Stimulated activated CD8-positive, alpha-beta memory T cell treated with anti-CD3 and anti-CD28 coated beads, Interleukin-2, amount 100 ng/mL, for 48 hours (primary cell): ENCODE data around the gene PHIP.
"Not testable (repeated sequence)": the region's sequence is repeated elsewhere in the genome, so short reads cannot be mapped to it uniquely, and the experiment has no call there.

Experiments
- DNase-seq, 2 donors: peaks; one replicate each; pipeline ENCODE4 v3.0.0-alpha.2; 2020; ENCODE audit warnings: low read depth in 2 of 2

The PHIP gene

GRCh38 chr6:79078075-79078969 lies at the start of gene PHIP:
Gene PHIP (minus strand): TSS chr6:79078254. CDS start chr6:79078068, 186 bp downstream.
- peak; percentile 77 to 82 for DNase-seq

DNA sequence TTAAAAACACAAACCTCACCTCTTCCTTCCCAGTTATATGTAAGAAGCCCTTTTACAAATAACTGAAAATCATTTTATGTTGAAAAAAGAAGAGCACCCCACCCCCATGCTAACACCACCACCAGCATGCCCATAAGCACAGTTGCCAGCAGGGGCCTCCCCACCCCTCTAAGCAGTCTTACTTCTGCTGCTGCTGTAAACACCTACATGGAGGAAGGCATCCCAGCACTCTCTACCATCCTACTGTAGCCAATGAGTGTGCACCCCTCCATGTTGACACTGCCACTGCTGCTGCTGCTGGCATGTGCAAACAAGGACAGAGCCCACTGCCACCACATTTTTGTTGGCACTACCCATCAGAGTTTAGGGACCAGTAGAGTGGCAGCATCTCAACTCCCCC lies 49.6 kb upstream of the PHIP start:
- DNase-seq = no peak

GRCh38 chr6:79119217-79119616 lies 41.2 kb upstream of the PHIP start:
- DNase-seq = no peak

DNA sequence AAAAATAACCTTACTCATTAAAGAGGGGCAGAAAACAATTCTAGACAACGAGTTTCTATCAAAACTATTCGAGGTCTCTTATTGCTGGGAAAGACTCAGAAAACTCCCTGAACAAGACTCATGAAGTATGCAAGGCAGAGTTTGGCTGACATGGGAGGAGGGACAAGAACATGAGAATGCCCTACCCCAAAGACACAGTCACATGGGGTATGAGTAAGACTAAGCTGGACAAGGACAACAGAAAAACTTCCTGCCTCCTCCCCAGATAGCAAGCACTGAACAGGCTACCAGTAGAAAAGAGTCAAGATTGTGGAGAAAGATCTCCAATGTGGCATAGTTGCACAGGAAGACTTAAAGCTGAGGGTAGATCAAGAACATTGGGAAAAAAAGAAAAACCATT lies 39.7 kb upstream of the PHIP start:
- DNase-seq = no peak

- DNase-seq = no peak
Measured at GRCh38 chr6:79115553-79116182, 37.6 kb upstream of the PHIP start.

GRCh38 chr6:79111549-79111948 lies 33.5 kb upstream of the PHIP start:
- no peak for DNase-seq

DNA sequence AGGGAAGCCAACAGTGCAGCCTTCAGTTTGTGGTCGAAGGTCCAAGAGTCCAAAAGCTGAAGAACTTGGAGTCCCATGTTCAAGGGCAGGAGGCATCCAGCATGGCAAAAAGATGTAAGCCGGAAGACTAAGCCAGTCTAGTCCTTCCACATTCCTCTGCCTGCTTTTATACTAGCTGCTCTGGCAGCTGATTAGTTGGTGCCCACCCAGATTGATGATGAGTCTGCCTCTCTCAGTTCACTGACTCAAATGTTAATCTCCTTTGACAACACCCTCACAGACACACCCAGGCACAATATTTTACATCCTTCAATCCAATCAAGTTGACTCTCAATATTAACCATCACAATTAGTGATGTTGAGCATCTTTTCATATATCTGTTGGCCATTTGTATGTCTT lies 23.1 kb upstream of the PHIP start:
- no peak for DNase-seq

DNA sequence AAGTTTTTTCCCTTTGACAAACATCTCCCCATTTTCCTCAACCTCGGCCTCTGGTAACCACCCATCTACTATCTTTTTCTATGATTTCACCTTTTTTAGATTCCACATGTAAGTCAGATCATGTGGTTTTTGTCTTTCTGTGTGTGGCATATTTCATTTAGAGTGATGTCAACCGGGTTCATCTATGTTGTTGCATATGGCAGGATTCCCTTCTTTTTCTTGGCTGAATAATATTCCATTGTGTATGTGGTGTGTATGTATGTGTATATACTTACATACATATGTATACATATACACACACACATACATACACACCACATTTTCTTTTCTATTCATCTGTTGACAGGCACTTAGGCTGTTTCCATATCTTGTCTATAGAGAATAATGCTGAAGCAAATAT lies 22.2 kb upstream of the PHIP start:
- DNase-seq = no peak

GRCh38 chr6:79094938-79095337 lies 16.9 kb upstream of the PHIP start:
- no peak for DNase-seq

GRCh38 chr6:79091801-79092200 lies 13.7 kb upstream of the PHIP start:
- not testable (repeated sequence) for DNase-seq

DNA sequence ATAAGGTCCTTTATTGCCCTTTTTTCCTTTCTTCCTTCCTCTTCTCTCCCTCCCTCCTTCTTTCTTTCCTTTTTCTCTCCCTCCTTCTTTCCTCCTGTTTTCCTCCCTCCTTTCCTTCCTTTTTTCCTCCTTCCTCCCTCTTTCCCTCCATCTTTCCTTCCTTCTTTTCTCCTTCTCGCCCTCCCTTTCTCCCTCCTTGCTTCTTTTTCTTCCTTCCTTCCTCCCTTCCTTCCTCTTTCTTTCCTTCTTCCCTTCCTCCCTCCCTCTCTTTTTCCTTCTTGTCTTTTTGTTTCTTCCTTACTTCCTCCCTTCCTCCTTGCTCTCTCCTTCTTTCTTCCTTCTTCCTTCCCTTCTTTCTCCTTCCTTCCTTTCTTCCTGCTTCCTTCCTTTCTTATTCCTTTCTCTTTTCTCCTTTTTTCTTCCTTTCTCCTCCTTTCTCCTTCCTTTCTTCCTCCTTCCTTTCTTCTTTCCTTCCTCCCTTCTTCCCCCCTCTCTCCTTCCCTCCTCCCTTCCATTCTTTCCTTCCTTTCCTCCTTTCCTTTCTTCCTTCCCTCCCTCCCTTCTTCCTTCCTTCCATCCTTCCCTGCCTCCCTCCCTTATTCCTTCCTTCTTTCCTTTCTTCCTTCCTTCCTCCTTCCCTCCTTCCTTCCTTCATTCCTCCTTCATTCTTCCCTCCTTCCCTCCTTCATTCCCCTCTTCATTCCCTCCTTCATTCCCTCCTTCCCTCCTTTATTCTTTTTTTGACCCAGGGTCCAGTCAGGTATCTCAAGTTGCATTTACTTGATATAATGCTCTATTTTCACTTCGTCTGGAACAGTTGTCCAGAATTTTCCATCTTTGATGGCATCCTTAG lies 11.7 kb upstream of the PHIP start:
- no peak for DNase-seq

- DNase-seq = no peak
Measured at GRCh38 chr6:79084693-79085092, 6.6 kb upstream of the PHIP start.

DNA sequence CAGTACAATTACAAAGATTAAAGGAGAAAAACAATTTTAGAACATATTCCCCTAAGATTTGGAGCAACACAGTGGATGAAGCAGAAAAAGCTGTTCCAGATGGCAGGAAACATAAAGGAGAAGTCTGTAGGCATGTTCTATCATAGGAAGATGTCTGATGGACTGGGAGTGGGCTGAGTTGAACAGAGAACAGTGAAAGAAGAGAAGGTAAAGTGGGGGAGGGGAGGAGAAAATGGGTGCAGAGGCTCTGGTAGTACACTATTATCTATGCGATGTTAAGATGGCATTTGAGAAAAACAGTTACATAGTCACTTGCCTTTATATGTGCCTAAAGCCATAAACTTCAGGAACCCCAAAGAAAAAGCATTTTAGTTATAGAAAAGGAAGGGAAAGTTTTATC lies 4.2 kb upstream of the PHIP start:
- DNase-seq = no peak

DNA sequence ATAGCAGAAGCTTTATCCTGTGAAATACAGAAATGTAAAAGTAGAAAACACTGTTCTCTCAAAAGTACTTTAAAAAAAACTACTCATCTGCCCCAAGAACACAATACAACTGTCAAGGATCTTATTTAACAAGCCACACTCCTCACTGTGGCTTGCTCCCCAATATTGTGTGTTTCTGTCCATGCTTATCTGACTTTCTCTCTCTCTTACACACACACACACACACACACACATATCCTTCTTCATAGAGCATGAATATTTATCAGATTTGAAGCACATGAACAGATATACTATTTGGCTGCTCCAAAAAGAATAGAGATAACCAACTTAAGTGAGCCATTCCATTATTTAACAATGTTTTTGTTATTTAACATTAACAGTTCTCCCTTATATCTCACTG lies 3.6 kb upstream of the PHIP start:
- DNase-seq = no peak

DNA sequence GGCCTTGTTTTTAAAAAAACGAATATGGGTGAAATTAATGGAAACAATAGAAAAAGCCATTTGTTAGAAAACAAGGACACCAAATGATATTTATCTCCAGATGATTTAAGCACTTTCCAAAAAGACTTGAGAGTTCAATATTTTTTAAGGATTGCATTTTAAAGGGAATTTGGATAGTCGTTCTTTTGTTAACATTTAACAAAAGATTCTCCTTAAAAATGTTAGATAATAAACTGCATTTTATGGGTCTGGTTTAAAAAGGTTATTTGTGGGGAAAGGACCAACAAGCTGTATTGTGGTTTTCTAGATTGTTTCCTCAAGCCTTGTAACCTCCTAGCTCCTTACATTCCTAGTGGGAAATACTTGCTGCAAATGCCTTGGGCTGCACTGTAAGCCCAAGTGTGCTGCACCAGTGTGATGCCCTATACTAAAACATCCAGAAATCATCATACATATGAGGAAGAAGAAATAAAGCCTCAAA lies 1.5 kb upstream of the PHIP start:
- DNase-seq = no peak

- no peak for DNase-seq
Measured at GRCh38 chr6:79077715-79078074, 359 bp downstream of the PHIP start.

DNA sequence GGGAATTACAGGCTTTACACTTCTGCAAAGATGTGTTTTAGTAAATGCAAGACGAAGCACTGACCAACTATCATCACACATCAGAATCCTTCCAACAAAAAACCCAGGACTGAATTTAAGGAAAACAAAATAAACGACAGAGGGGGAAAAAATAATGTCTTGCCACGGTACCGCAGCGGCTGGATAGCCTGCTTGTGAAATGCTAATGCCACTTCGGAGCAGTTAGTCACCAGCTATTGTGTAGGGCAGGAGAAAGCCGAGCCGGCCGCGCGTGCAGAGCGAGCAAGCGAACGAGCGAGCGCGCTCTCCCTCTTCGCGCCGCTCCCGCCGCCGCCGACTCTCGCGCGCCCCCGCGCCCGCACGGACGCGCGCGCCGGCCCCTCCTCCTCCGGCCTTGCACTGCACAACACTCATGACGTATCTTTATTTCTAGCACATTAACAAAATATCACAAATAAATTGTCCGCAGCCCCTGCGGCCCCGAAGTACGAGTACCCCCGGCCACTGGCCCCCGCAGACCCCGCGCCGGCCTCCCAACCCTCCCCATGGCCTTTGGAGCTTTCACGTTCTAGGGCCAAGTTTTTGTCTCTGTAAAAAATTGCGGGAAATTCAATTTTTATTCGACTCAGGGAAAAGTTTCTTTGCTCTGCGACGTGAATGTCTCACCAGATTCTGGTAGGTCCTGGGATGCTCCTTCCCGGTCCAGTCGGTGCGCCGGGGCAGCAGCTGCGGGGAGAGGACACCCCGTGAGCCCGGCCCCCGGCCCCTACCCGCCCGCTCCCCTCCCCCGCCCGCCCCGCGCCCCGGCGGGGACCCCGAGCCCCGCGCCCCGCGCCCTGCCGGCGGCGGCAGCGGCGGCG lies 1.0 kb downstream of the PHIP start:
- peak; percentile 80 to 82 for DNase-seq

- DNase-seq = no peak
Measured at GRCh38 chr6:79076160-79076559, 1.9 kb downstream of the PHIP start.

GRCh38 chr6:79073888-79074287 lies 4.2 kb downstream of the PHIP start:
- DNase-seq = no peak

GRCh38 chr6:79072640-79073181 lies 5.3 kb downstream of the PHIP start:
- DNase-seq = no peak

GRCh38 chr6:79071547-79071946 lies 6.5 kb downstream of the PHIP start:
- no peak for DNase-seq
